Fibroblast of gingiva (primary cell): ENCODE results near the gene IQGAP2.
A peak's percentile ranks its signal among the peaks of the same experiment; 100 is the strongest.
"Not testable (repeated sequence)": the region's sequence is repeated elsewhere in the genome, so short reads cannot be mapped to it uniquely, and the experiment has no call there.

Experiments
- DNase-seq: peaks from one replicate; pipeline ENCODE4 v3.0.0-alpha.2; 2011; ENCODE audit warnings: low read depth

IQGAP2 gene

DNA sequence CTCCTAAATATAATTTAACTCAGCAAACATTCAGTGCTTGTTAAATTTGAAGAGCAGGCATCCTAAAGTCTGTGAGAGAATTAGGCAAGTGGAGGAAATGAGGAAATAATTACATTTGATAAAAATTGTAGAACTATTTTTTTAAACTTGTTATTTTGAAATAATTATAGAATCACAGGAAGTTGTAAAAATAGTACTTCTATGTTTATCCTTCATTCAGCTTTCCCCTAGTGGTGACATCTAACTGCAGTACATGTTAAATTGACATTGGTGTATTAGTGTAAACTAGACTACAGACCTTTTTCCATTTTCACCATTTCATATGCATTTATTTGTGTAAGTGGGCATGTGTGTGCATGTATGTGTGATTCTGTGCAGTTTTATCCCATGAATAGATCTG lies 168.5 kb downstream of the IQGAP2 start:
- DNase-seq = no peak

GRCh38 chr5:76576450-76576849 lies 173.4 kb downstream of the IQGAP2 start:
- no peak for DNase-seq

GRCh38 chr5:76576996-76577395 lies 173.9 kb downstream of the IQGAP2 start:
- DNase-seq = no peak

DNA sequence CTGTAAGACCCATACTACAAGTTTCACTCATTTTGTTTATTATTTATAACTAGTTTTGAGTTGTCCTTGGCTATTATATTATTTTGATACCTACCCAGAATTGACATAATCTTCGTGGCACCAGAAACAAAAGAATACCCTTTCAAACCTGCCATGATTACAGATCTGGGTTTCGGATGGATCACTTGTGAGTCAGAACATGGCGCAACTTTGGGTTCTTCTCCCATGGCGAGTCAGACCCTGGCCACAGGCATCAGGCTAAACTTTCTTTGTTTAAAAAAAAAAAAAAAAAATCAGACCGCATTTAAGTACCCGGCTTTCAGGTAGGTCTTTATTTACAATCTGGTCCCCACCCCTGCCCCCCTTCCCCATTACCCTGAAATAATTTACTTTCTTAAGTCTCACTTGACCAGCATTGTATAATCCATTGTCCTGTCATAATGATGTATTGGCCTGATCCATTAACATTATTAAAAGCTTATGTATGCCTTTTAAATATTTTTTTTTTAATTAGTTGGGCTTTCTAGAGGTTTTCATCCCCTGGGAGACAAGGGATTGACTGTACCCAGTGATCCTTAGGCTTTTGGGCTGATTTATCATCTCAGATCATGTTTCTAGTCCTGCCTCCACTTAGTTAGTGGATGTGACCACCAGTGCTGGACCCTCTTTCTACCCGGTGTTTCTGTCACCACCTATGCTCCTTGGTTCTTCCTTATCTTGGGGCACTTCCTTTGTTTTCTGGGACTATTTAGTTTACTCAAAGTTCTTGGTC lies 176.3 kb downstream of the IQGAP2 start:
- no peak for DNase-seq

GRCh38 chr5:76580981-76581380 lies 177.9 kb downstream of the IQGAP2 start:
- no peak for DNase-seq

- DNase-seq = no peak
These were observed 179.4 kb downstream of the IQGAP2 start for GRCh38 chr5:76582230-76583162.

- no peak for DNase-seq
These were observed 180.3 kb downstream of the IQGAP2 start for GRCh38 chr5:76583163-76584047.

DNA sequence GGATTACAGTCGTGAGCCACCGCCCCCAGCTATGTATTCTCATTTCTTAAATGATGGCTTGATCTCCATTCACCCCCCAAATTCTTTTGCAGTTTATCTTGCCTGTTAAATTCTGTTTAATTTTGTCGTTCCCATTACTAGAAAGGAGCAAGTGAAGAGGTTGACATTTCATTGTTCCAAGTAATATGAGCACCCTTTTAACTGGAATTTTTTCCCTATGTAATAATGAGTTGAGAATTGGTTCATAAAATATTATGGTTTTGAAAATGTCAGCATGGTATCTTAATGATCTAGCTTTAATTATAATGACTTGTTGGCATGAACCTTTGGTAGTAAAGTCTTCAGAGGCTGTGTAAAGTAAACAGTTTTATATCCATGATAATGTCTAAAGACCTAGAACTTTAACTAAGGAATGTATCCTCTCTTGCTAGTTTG lies 182.7 kb downstream of the IQGAP2 start:
- DNase-seq = no peak

DNA sequence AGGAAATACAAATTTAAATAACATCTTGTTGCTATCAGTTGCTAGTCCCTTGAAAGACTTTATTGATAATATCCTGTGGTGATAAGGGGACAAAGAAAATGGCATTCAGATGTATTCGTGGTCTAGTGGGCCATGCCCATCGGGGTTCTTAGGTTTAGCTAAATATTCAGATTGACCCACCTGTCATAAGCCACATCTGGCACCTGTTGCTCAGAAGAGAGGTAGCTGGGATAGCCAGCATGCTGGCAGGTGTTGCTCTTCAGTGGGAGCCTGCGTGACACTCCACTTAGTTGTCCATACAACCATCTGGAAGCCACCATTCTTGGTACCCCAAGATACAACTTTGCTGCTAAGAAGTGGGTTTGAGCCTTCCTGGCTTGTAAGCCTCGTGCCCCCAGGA lies 183.4 kb downstream of the IQGAP2 start:
- no peak for DNase-seq

GRCh38 chr5:76590027-76590426 lies 186.9 kb downstream of the IQGAP2 start:
- no peak for DNase-seq

DNA sequence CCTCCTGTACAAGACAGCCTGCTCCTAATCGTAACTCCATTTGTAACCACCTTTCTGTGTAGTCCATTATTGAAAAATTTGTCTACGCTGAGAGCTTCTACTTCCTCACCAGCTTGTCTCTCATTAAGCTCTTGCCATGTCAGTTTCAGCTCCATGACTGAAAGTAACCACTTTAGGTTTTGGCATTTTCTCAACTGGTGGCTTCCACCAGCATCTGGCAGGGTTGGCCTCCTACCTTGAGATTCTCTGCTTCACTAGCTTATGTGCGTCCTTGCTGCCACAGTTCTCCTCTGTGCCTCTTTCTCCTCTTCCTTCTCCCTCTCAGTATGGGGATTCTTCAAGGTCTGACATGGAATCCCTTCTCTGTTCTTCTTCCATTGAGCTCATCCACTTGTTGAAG lies 188.3 kb downstream of the IQGAP2 start:
- DNase-seq = no peak

DNA sequence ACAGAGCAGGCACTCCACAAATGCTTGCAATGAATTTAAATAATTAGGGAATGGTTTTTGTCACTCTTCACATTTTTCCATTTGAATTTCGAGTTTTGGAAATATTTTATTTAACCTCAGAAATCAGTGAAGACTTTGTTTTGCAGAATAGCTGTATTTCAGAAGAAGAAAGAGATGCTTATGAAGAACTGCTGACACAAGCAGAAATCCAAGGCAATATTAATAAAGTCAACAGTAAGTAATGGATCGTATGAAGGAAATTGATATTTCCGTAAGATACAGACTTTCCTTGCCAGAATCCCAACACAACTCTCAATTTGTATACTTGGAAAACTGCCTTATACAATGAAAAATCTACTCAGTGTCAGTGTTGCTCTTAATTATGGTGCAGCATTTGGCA lies 189.6 kb downstream of the IQGAP2 start:
- DNase-seq = no peak

DNA sequence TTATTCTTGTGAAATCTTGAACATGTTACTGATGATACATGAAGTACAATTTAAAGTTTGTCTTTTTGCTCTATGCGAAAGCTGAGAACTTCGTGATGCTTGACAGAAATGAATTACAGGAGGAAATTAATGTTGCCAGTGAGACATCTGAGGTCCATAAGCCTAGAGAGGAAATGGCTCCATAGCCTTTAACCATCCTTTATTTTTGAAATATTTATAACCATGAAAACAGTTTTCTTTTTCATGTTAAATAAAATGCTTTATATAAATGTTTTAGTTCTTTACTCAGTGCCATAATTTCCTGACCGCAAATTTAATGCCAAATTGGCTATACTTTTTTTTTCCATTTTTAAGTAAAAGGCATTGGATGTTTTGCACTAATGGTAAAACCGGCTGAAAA lies 191.0 kb downstream of the IQGAP2 start:
- DNase-seq = no peak

DNA sequence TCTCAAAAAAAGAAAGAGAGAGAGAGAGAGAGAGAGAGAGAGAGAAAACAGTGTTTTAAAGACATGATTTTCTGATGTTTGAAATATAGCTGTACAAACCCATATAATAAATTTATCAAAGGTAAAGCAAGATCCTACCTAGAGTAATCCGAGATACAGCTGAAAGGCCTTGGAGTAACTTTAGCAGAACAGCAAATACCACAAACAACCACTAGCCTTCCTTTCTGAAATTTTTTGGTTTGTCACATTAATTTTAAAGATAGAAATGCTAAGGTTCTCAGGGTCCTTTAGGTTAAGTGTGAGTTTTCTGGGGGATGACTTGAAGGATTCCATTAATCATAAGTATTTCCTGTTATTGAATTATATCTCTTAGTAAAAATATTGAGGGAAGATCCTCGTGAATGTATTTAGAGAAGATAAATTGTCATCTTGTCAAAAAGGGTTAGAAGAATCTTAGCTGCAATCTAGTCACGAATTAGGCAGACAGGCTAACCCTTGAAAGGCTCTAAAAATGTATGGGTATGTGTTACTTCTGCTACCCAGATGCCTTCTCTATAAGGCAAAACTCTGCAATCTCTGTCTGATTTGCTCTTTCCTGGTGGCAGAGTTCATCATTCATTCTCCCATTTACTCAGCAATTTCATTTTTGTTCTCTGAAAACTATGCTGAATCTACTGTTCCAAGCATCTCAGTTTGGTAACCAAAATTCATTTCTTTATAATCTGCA lies 192.8 kb downstream of the IQGAP2 start:
- no peak for DNase-seq

DNA sequence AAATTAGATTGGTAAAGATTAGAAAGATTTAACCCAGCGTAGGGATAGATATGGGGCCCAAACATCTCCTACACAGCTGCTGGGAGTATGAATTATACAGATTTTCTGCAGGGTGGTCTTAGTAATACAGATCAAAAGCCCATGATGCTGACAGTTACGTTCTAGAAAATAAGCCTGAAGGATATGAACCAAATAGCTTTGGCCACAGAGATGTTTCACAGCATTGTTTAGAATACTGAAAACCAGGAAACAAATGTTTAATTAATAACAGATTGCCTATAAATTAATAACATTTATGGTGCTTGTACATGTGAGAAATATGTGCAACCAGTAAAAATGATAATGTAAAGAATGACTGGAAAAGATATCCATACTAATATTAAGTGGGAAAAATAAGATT lies 195.4 kb downstream of the IQGAP2 start:
- DNase-seq = no peak

- no peak for DNase-seq
These were observed 197.6 kb downstream of the IQGAP2 start for GRCh38 chr5:76600716-76601115.

- DNase-seq = peak; percentile 73
These were observed 198.4 kb downstream of the IQGAP2 start for GRCh38 chr5:76601470-76601869.

- peak; percentile 24 for DNase-seq
These were observed 199.1 kb downstream of the IQGAP2 start for GRCh38 chr5:76602094-76602726.

DNA sequence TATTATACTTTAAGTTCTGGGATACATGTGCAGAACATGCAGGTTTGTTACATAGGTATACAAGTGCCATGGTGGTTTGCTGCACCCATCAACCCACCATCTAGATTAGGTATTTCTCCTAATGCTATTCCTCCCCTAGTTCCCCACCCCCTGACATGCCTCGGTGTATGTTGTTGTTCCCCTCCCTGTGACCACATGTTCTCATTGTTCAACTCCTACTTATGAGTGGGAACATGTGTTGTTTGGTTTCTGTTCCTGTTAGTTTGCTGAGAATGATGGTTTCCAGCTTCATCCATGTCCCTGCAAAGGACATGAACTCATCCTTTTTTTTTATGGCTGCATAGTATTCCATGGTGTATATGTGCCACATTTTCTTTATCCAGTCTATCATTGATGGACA lies 200.9 kb downstream of the IQGAP2 start:
- not testable (repeated sequence) for DNase-seq

DNA sequence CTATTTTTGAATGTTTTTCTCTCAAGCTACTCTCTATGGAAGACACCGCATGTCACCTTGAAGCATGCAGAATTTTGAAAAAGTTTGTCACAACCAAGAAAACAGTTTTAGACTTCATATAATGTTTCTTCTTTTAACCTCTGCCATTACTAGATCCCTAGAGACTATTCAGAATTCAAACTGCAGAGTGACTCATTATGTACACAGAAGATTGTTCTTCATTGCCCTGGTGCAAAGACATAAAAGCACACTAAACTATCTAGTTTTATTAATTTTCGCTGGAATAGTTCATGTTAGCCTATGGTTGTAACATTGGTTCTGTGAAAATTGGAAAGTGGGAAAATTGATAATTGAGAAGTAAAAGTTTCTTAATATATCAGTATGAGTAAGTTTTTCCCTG lies 201.8 kb downstream of the IQGAP2 start:
- peak; percentile 62 for DNase-seq

DNA sequence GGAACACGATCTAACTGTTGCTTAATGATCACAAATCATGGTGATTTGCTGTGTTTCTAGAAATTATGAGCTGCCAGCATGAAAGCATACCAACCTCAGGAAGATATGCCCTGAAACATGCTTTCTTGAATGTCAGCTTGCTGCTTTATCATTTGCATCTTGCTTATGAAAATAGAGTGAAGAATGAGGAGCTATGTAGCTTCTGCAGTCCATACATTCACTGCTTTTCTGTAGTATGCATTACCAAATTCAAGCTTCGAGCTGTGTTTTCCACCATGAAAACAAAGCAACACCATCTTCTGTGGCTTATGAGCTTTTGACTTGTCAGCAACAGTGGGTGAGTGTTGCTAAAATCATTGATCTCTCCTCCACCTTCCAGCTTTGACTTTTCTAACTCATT lies 203.6 kb downstream of the IQGAP2 start:
- peak; percentile 23 for DNase-seq
